Measurements from ENCODE around the gene PFN1. TPM values are rescaled to one million over a fixed set of nuclear protein-coding genes. Genes with fewer than 3 reads are reported as not detected.

PFN1 gene
- total RNA-seq, 1 experiment from 2014 or later = 1,213 TPM

DNA sequence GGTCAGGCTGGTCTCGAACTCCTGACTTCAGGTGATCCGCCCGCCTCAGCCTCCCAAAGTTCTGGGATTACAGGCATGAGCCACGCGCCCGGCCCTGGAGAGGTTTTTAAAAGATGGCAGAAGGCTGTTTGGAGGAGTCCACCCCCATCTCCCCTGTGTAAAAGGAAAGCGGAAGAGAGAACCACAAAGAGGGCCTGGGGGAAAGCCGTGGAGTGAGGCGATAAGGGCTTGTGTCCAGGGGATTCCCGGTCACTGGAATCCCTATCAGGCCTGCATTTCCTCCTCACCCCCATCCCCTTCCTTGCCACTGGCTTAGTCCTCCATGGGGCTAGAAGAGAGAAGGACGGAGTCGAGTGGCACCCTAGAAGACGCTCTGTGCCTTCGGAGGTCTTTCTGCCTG, 16.4 kb downstream of the PFN1 start, which contains the start of gene GP1BA:
Gene GP1BA, plus strand, starts transcription at position 315 of the 400 bp plus-strand sequence. CDS start 328 bp downstream, outside the sequence.
- Histone ChIP-seq H3K4me3 (replicated peaks in 1 of 2; ENCODE audit: low read depth in 1 of 2, low read length in 2 of 2) (no peak within 1 kb of the TSS), H3K27me3 (ENCODE audit: insufficient read depth, low read length) (no peaks in the 10 kb centered on the region), H3K9ac (ENCODE audit: low read length) (no peak within 1 kb of the TSS), H3K4me2 (ENCODE audit: low read length) (no peak within 1 kb of the TSS), H4K20me1 (ENCODE audit: insufficient read depth) (no peaks in the 10 kb centered on the region), H3K79me2 (ENCODE audit: insufficient read depth, low read length) (no peaks in the 10 kb centered on the region; the same call in 1 of the 2 replicates), H2AFZ (ENCODE audit: low read depth, low read length, poor library complexity, severe bottlenecking) (no peak within 1 kb of the TSS), H3K27ac (ENCODE audit: low read depth, low read length) (no peak within 1 kb of the TSS), H3K9me2 (ENCODE audit: insufficient read depth) (no peaks in the 10 kb centered on the region), H3K36me3 (ENCODE audit: control insufficient read depth in 1 of 2, insufficient read depth in 2 of 2, low read length in 2 of 2) (peaks cover 0 to 3% of the 10 kb centered on the region in 2 experiments; a peak in 1 of 4 replicates), H3K9me3 (ENCODE audit: control insufficient read depth in 1 of 2, insufficient read depth in 1 of 2, low read depth in 1 of 2, low read length in 2 of 2) (no peaks in the 10 kb centered on the region), H3K4me1 (ENCODE audit: control insufficient read depth in 1 of 2, insufficient read depth in 2 of 2, low read length in 2 of 2) (peaks cover 8 to 9% of the 10 kb centered on the region in 2 experiments)
- no TSS peak for BruUV-seq (replicated peaks)
- ChIA-PET CTCF (no interaction called here), POLR2A (no interaction called here), RAD21 (ENCODE audit: low non-redundant PET in 1 of 2, low total read pairs in 2 of 2, uncharacterized antibody in 2 of 2, unreplicated experiment in 2 of 2) (no interaction called here)
- intact Hi-C loops (cut with micrococcal nuclease) = no loop called here
- TF ChIP-seq EZH2 (IDR thresholded peaks at IDR 0.05) (no peak), YY1 (IDR thresholded peaks at IDR 0.05; ENCODE audit: extremely low read depth, insufficient replicate concordance, low read depth, low read length) (no peak), TCF7L2 (IDR thresholded peaks at IDR 0.05; ENCODE audit: borderline replicate concordance, extremely low read depth, insufficient read depth, insufficient read length) (no peak), EGR1 (IDR thresholded peaks at IDR 0.05; ENCODE audit: low read depth) (no peak), RAD21 (IDR thresholded peaks at IDR 0.05; ENCODE audit: low read depth) (no peak), SRF (IDR thresholded peaks at IDR 0.05; ENCODE audit: low read depth) (no peak), ELF1 (IDR thresholded peaks at IDR 0.05; ENCODE audit: borderline replicate concordance, low read depth) (no peak), SP1 (IDR thresholded peaks at IDR 0.05; ENCODE audit: low read depth) (no peak), FOSL1 (IDR thresholded peaks at IDR 0.05; ENCODE audit: low read depth) (no peak), ZNF274 (IDR thresholded peaks at IDR 0.05; ENCODE audit: low read depth, low read length) (no peak), ZFX (IDR thresholded peaks at IDR 0.05) (no peak), CBX3 (IDR thresholded peaks at IDR 0.05; ENCODE audit: low read depth) (no peak), JUND (IDR thresholded peaks at IDR 0.05) (no peak), EZH2phosphoT487 (IDR thresholded peaks at IDR 0.05; ENCODE audit: borderline replicate concordance) (no peak), CEBPB (IDR thresholded peaks at IDR 0.05; ENCODE audit: low read depth) (no peak)
- TF ChIP-seq, protein P1, sequence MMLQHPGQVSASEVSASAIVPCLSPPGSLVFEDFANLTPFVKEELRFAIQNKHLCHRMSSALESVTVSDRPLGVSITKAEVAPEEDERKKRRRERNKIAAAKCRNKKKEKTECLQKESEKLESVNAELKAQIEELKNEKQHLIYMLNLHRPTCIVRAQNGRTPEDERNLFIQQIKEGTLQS (IDR thresholded peaks at IDR 0.05) = no peak
- TF ChIP-seq, protein P2, sequence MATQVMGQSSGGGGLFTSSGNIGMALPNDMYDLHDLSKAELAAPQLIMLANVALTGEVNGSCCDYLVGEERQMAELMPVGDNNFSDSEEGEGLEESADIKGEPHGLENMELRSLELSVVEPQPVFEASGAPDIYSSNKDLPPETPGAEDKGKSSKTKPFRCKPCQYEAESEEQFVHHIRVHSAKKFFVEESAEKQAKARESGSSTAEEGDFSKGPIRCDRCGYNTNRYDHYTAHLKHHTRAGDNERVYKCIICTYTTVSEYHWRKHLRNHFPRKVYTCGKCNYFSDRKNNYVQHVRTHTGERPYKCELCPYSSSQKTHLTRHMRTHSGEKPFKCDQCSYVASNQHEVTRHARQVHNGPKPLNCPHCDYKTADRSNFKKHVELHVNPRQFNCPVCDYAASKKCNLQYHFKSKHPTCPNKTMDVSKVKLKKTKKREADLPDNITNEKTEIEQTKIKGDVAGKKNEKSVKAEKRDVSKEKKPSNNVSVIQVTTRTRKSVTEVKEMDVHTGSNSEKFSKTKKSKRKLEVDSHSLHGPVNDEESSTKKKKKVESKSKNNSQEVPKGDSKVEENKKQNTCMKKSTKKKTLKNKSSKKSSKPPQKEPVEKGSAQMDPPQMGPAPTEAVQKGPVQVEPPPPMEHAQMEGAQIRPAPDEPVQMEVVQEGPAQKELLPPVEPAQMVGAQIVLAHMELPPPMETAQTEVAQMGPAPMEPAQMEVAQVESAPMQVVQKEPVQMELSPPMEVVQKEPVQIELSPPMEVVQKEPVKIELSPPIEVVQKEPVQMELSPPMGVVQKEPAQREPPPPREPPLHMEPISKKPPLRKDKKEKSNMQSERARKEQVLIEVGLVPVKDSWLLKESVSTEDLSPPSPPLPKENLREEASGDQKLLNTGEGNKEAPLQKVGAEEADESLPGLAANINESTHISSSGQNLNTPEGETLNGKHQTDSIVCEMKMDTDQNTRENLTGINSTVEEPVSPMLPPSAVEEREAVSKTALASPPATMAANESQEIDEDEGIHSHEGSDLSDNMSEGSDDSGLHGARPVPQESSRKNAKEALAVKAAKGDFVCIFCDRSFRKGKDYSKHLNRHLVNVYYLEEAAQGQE (IDR thresholded peaks at IDR 0.05; ENCODE audit: low read depth) = no peak
- TF ChIP-seq, protein P3, sequence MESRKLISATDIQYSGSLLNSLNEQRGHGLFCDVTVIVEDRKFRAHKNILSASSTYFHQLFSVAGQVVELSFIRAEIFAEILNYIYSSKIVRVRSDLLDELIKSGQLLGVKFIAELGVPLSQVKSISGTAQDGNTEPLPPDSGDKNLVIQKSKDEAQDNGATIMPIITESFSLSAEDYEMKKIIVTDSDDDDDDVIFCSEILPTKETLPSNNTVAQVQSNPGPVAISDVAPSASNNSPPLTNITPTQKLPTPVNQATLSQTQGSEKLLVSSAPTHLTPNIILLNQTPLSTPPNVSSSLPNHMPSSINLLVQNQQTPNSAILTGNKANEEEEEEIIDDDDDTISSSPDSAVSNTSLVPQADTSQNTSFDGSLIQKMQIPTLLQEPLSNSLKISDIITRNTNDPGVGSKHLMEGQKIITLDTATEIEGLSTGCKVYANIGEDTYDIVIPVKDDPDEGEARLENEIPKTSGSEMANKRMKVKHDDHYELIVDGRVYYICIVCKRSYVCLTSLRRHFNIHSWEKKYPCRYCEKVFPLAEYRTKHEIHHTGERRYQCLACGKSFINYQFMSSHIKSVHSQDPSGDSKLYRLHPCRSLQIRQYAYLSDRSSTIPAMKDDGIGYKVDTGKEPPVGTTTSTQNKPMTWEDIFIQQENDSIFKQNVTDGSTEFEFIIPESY (IDR thresholded peaks at IDR 0.05; ENCODE audit: extremely low read depth, insufficient replicate concordance, low read length) = no peak
- TF ChIP-seq, protein P4, sequence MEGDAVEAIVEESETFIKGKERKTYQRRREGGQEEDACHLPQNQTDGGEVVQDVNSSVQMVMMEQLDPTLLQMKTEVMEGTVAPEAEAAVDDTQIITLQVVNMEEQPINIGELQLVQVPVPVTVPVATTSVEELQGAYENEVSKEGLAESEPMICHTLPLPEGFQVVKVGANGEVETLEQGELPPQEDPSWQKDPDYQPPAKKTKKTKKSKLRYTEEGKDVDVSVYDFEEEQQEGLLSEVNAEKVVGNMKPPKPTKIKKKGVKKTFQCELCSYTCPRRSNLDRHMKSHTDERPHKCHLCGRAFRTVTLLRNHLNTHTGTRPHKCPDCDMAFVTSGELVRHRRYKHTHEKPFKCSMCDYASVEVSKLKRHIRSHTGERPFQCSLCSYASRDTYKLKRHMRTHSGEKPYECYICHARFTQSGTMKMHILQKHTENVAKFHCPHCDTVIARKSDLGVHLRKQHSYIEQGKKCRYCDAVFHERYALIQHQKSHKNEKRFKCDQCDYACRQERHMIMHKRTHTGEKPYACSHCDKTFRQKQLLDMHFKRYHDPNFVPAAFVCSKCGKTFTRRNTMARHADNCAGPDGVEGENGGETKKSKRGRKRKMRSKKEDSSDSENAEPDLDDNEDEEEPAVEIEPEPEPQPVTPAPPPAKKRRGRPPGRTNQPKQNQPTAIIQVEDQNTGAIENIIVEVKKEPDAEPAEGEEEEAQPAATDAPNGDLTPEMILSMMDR (IDR thresholded peaks at IDR 0.05 in 2 of 3, conservative IDR thresholded peaks at IDR 0.05 in 1 of 3; ENCODE audit: borderline replicate concordance in 1 of 3, insufficient read depth in 1 of 3, low read depth in 2 of 3, low read length in 2 of 3) = no peak
- DNase-seq (ENCODE audit: low read depth, low spot score) = no peak
- no peak for ATAC-seq

Data from HCT116 (cell line).